ENCODE results near the gene ICOSLG.
"Not testable (repeated sequence)": the region's sequence is repeated elsewhere in the genome, so short reads cannot be mapped to it uniquely, and the experiment has no call there.

The ICOSLG gene

DNA sequence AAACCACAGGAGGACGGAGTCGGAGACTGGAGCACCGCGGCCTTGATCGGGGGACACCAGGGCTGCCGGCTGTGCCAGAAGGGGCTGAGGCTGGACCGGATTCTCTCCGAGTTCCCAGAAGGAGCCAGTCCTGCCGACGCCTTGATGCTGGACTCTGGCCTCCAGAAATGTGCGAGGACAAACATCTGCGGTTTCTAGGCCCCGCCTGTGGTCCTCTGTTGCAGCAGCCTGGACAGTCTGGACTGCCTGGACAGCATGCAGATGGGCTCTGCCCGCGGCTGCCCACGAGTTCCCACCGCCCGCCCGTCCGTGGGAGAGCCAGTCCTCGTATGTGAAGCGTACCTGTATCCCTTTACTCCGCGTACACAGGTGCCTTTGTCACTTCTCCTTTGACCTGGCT is 34.6 kb downstream of the ICOSLG start:
- not testable (repeated sequence) for H3K27ac ChIP-seq (ENCODE audit: poor library complexity, severe bottlenecking); H3K27me3 ChIP-seq (ENCODE audit: insufficient read depth, poor library complexity, severe bottlenecking); H3K4me1 ChIP-seq (ENCODE audit: insufficient read depth, poor library complexity, severe bottlenecking); H3K4me3 ChIP-seq (ENCODE audit: severe bottlenecking); H3K9me3 ChIP-seq (ENCODE audit: severe bottlenecking); H3K36me3 ChIP-seq (ENCODE audit: low read depth); DNase-seq (ENCODE audit: low spot score); ATAC-seq (ENCODE audit: low read depth)

DNA sequence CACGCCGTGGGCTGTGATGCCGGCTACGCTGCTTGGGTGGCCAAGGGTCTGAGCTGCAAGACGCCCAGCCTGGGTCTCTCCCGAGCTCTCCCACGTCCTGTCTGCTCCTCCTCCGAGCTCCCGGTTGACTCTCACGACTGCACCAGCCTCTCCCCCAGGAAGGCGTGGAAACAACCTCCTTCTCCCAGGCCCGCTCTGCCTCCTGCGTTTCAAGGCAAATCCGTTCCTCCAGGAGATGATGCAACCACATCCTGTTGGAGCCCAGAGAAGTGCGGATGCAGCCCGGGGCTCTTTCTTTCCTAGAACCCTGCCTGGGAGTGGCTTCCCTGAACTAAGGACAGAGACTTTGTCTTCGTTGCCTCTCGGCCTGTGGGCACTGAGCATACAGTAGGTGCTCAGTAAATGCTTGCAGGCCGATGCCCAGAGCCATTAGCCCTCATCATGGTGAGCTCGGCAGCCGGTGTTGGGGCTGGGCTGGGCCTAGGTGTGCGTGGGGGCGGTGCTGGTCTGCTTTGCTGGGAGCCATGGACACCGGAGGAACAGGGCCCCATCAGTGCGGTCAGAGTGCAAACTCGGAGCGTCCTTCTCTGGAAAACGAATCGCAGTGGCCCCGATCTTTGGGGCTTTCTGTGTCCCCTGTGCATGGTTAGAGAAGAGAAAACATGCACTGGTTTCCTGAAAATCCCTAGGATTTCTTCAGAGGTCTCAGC is 38.0 kb downstream of the ICOSLG start:
- not testable (repeated sequence) for H3K27ac ChIP-seq (ENCODE audit: poor library complexity, severe bottlenecking); DNase-seq (ENCODE audit: low spot score); H3K4me3 ChIP-seq (ENCODE audit: severe bottlenecking); H3K9me3 ChIP-seq (ENCODE audit: severe bottlenecking); H3K36me3 ChIP-seq (ENCODE audit: low read depth); H3K27me3 ChIP-seq (ENCODE audit: insufficient read depth, poor library complexity, severe bottlenecking); H3K4me1 ChIP-seq (ENCODE audit: insufficient read depth, poor library complexity, severe bottlenecking)
- 0 out of 3 replicates have a peak, but pooled peaks have one; percentile 38 for ATAC-seq (ENCODE audit: low read depth)

DNA sequence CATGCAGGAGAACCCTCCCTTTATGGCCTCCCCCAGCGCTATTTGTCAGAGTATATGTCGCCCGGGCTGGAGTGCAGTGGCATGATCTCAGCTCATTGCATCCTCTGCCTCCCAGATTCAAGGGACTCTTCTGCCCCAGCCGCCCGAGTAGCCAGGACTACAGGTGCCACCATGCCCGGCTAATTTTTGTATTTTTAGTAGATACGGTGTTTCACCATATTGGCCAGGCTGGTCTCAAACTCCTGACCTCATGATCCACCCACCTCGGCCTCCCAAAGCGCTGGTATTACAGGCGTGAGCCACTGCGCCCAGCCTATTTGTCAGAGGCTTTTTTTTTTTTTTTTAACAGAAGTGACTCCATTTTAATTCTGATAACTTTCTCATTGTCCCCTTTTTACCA is 40.7 kb downstream of the ICOSLG start:
- not testable (repeated sequence) for ATAC-seq (ENCODE audit: low read depth); H3K4me1 ChIP-seq (ENCODE audit: insufficient read depth, poor library complexity, severe bottlenecking)

DNA sequence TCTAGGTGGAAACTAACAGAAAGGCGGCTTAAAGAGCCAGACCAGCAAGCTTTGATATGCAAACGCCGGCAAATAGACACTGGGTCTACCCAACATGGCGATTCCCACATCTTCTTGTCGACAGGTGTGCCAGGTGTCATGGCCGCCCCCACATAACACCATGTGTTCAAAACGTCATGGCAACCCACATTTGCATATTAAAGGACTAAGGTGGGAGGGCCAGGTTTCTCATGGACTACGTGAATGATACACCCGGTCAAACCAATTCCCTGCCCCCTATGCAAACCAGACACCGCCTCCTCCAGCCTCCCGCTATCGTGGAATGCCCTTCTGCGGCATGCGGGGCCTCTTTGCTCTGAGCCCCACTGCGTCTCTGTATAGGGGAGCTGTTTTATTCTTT is 41.3 kb downstream of the ICOSLG start:
- H3K36me3 ChIP-seq (ENCODE audit: low read depth), result no peaks in the 10 kb centered on the region
- TF ChIP-seq, protein P1, sequence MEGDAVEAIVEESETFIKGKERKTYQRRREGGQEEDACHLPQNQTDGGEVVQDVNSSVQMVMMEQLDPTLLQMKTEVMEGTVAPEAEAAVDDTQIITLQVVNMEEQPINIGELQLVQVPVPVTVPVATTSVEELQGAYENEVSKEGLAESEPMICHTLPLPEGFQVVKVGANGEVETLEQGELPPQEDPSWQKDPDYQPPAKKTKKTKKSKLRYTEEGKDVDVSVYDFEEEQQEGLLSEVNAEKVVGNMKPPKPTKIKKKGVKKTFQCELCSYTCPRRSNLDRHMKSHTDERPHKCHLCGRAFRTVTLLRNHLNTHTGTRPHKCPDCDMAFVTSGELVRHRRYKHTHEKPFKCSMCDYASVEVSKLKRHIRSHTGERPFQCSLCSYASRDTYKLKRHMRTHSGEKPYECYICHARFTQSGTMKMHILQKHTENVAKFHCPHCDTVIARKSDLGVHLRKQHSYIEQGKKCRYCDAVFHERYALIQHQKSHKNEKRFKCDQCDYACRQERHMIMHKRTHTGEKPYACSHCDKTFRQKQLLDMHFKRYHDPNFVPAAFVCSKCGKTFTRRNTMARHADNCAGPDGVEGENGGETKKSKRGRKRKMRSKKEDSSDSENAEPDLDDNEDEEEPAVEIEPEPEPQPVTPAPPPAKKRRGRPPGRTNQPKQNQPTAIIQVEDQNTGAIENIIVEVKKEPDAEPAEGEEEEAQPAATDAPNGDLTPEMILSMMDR (IDR thresholded peaks at IDR 0.05; ENCODE audit: poor library complexity, severe bottlenecking), result no peak
- no peak for ATAC-seq (ENCODE audit: low read depth)

More for the DNA sequence above, 40.7 kb downstream of the ICOSLG start:
- H3K4me3 ChIP-seq (ENCODE audit: severe bottlenecking); H3K36me3 ChIP-seq (ENCODE audit: low read depth); H3K27ac ChIP-seq (ENCODE audit: poor library complexity, severe bottlenecking); H3K27me3 ChIP-seq (ENCODE audit: insufficient read depth, poor library complexity, severe bottlenecking); H3K9me3 ChIP-seq (ENCODE audit: severe bottlenecking); DNase-seq (ENCODE audit: low spot score): not testable (repeated sequence)

DNA sequence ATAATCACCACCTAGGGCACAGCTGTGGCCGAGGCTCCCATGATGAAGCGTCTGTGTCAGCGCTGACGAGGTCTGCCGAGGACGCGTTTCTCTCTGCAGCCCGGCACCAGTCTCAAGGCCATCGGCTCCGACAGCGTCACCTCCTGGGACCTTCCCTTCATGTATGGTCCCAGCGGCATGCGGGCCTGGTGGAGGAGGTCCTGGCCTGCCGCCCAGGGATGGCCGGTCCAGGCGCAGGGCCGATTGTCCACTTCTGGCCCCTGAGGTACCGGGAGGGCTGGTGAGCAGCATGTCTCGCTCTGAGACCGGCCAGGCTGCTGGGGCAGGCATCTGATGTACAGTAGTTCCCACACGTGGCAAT is 43.6 kb downstream of the ICOSLG start:
- not testable (repeated sequence) for DNase-seq (ENCODE audit: low spot score)

More for the DNA sequence above, 41.3 kb downstream of the ICOSLG start:
- Histone ChIP-seq H3K4me1 (ENCODE audit: insufficient read depth, poor library complexity, severe bottlenecking) (no peaks in the 10 kb centered on the region), H3K4me3 (ENCODE audit: severe bottlenecking) (no peak overlapping the region), H3K27ac (ENCODE audit: poor library complexity, severe bottlenecking) (no peak overlapping the region), H3K27me3 (ENCODE audit: insufficient read depth, poor library complexity, severe bottlenecking) (no peaks in the 10 kb centered on the region), H3K9me3 (ENCODE audit: severe bottlenecking) (no peaks in the 10 kb centered on the region)
- DNase-seq (ENCODE audit: low spot score), result no peak

DNA sequence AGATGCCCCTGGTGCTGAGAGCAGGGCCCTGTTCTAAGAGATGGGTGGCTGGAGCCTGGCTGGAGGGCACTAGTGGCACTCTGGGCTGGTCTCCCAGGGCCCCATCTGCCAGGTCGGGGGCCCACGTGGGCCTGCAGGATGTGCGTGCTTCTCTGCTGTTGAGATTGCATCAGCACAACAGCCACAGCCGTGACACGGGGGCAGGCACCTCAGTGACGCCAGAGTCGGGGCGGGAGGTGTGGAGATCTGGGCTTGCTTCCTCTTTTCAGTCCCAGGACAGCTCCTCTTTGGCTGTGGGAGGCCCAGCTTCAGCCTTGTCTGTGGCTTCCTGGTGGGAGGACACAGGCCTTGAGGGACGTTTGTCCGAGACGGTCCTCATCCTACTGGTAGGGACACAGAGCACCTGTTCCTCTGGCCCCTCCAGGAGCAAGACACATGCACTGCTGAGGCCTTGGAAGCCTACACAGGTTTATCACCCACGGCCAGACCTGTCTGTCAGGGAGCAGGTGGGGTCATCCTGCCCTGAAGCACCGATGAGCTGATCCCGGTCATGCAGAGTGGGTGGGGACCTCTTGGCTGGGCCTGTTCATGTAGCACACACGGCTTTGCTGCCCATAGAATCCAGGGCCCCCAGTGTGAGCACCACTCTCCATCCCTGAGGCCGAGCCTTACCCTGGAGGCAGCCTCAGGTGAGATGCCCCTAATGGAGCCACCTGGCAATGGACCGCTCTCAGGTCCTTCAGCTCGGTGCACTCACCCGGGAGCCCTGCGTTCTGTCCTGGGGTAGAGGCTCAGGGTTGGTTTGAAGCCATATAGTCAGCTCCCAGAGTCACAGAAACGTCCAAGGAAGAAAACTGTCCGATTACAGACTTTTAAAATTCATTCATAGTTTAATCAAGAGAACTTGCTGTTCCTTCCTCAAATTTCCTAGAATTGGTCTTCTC is 44.3 kb downstream of the ICOSLG start:
- H3K9me3 ChIP-seq (ENCODE audit: severe bottlenecking); H3K27ac ChIP-seq (ENCODE audit: poor library complexity, severe bottlenecking); H3K36me3 ChIP-seq (ENCODE audit: low read depth); H3K4me3 ChIP-seq (ENCODE audit: severe bottlenecking); H3K27me3 ChIP-seq (ENCODE audit: insufficient read depth, poor library complexity, severe bottlenecking); DNase-seq (ENCODE audit: low spot score); ATAC-seq (ENCODE audit: low read depth); H3K4me1 ChIP-seq (ENCODE audit: insufficient read depth, poor library complexity, severe bottlenecking): not testable (repeated sequence)

More for the DNA sequence above, 43.6 kb downstream of the ICOSLG start:
- not testable (repeated sequence) for ATAC-seq (ENCODE audit: low read depth); H3K9me3 ChIP-seq (ENCODE audit: severe bottlenecking); H3K4me1 ChIP-seq (ENCODE audit: insufficient read depth, poor library complexity, severe bottlenecking); H3K27ac ChIP-seq (ENCODE audit: poor library complexity, severe bottlenecking); H3K4me3 ChIP-seq (ENCODE audit: severe bottlenecking); H3K36me3 ChIP-seq (ENCODE audit: low read depth); H3K27me3 ChIP-seq (ENCODE audit: insufficient read depth, poor library complexity, severe bottlenecking)

DNA sequence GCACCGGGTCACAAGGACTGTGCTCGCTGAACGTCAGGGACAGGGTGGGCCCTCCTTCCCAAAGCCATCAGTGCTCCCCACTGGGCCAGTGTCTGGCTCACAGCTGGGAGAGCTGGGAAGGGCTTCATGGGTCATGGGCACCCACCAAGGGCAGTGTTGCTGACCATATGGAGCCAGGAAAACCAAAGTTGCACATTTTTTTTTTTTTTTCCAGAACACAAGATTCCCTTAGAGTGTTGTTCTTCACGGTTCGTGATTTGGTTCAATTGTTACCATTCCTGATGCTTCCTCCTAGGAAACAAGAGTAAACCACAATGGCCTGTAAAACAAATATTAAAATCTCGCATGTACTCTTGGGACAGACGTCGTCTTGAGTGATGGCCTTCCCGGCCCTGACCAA is 45.9 kb downstream of the ICOSLG start:
- H3K27me3 ChIP-seq (ENCODE audit: insufficient read depth, poor library complexity, severe bottlenecking); H3K9me3 ChIP-seq (ENCODE audit: severe bottlenecking); H3K4me3 ChIP-seq (ENCODE audit: severe bottlenecking); H3K4me1 ChIP-seq (ENCODE audit: insufficient read depth, poor library complexity, severe bottlenecking); H3K36me3 ChIP-seq (ENCODE audit: low read depth); ATAC-seq (ENCODE audit: low read depth); H3K27ac ChIP-seq (ENCODE audit: poor library complexity, severe bottlenecking); DNase-seq (ENCODE audit: low spot score): not testable (repeated sequence)

DNA sequence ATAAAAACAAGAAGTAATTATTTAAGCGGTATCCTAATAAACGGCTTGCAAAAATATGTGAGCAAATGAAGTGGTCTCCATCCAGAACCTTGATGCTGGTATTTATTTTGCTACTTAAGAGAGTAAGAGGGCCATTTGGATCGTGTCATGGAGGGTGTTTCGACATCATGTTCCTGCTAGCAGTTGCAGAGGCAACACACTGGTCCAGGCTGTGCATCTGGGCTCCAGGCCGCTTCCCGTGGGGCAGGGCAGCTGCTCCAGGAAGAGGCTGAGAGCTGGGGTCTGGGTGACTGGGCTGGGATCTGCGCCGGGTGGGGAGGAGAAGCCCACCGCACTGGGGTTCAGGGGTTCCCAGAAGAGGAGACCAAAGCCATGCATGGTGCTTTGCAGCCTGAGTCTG is 46.3 kb downstream of the ICOSLG start:
- not testable (repeated sequence) for ATAC-seq (ENCODE audit: low read depth); H3K4me3 ChIP-seq (ENCODE audit: severe bottlenecking); H3K36me3 ChIP-seq (ENCODE audit: low read depth); H3K9me3 ChIP-seq (ENCODE audit: severe bottlenecking); H3K27ac ChIP-seq (ENCODE audit: poor library complexity, severe bottlenecking); DNase-seq (ENCODE audit: low spot score); H3K27me3 ChIP-seq (ENCODE audit: insufficient read depth, poor library complexity, severe bottlenecking); H3K4me1 ChIP-seq (ENCODE audit: insufficient read depth, poor library complexity, severe bottlenecking)

DNA sequence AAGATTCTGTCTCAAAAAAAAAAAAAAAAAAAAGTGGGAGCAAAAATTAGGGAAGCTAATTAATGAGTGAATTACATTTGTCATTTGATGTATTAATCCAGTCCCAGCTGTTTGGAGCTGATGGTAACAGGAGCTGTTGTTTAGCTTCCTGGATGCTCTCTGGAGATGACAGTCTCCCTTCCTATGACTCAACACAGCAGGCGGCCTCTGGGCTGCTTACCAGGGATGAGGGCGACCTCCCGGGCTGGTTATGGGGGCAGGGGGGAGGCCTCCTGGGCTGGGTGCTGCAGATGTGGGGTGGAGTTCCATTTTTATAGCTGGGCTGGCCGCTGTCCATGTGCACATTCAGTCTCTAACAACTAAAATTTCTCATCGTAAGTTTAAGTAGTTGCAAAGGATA is 47.6 kb downstream of the ICOSLG start:
- not testable (repeated sequence) for H3K4me1 ChIP-seq (ENCODE audit: insufficient read depth, poor library complexity, severe bottlenecking); H3K27me3 ChIP-seq (ENCODE audit: insufficient read depth, poor library complexity, severe bottlenecking); H3K36me3 ChIP-seq (ENCODE audit: low read depth); DNase-seq (ENCODE audit: low spot score); ATAC-seq (ENCODE audit: low read depth); H3K4me3 ChIP-seq (ENCODE audit: severe bottlenecking); H3K27ac ChIP-seq (ENCODE audit: poor library complexity, severe bottlenecking); H3K9me3 ChIP-seq (ENCODE audit: severe bottlenecking)

DNA sequence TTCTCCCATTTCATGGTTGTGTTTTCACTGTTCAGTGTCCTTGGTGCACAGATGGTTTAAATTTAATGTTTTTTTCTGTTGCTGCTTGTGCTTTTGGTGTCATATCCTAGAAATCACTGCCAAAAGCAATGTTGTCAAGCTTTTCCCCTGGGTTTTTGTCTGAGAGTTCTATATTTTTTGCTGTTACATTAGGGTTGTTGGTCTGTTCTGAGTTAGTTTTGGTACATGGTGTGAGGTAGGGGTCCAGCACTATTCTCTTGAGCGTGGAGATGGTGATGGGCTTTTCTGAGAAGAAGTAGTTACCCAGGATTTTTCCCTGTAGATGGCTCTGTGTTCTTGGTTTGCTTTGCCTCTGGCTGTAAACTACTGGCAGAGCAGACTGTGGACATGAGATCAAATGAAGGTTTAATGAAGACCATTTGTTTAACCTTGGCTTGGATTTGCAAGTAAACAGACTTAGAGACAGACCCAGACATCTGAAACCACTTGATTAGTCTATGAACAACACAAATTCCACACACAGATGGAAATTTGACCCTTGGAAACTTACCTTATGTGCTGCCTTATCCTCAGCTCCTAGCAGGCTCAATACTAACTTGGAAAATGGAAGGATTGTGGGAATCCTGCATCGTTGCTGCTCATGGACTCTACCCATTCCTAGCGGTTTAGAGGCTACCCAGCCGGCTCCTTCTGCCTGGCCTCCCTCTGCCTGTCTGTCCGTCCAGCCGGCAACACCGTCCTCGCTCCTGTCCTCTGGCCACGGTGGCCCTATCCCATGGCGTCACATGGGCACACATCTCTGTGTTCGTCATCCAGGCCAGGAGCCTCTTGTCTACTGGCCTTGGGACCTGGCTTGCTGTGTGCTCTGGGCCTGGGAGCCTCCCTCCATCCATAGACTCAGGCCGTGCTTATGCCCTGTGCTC is 50.1 kb downstream of the ICOSLG start:
- not testable (repeated sequence) for H3K27me3 ChIP-seq (ENCODE audit: insufficient read depth, poor library complexity, severe bottlenecking); H3K9me3 ChIP-seq (ENCODE audit: severe bottlenecking); ATAC-seq (ENCODE audit: low read depth); DNase-seq (ENCODE audit: low spot score); H3K27ac ChIP-seq (ENCODE audit: poor library complexity, severe bottlenecking); H3K36me3 ChIP-seq (ENCODE audit: low read depth); H3K4me1 ChIP-seq (ENCODE audit: insufficient read depth, poor library complexity, severe bottlenecking); H3K4me3 ChIP-seq (ENCODE audit: severe bottlenecking)
